K562 (cell line): ENCODE data around the gene SYNJ2.

Source experiments
- GABPB1 ChIP-seq: sonication (generic); formaldehyde crosslinking; IDR thresholded peaks from 2 replicates; pipeline ENCODE4 v1.8.0; 2022; ENCODE audit warnings: mild to moderate bottlenecking, missing genetic modification reagents
- HDAC2 ChIP-seq: fragments of 450-650 bp; IDR thresholded peaks from 2 replicates; pipeline ENCODE4 v1.6.1; 2016; ENCODE audit warnings: mild to moderate bottlenecking
- SP1 ChIP-seq: sonication (generic); formaldehyde crosslinking; IDR thresholded peaks from 2 replicates; pipeline ENCODE4 v1.8.1; 2022; ENCODE audit warnings: mild to moderate bottlenecking, missing genetic modification reagents

- TF ChIP-seq SP1 (CRISPR knock-in tag) (no peak), HDAC2 (no peak), GABPB1 (CRISPR knock-in tag) (no peak)
Measured at GRCh38 chr6:157974967-157975366, 6.7 kb upstream of the SYNJ2 start.
